NCI-H69 (cell line): ENCODE results near the gene ADCY10.
"Not testable (repeated sequence)": the region's sequence is repeated elsewhere in the genome, so short reads cannot be mapped to it uniquely, and the experiment has no call there.

Experiments
- DNase-seq: peaks from one replicate; lab custom pipeline; 2025; lab: John Stamatoyannopoulos, UW

Gene ADCY10

GRCh38 chr1:167812972-167813371 lies 101.0 kb downstream of the ADCY10 start:
- no peak for DNase-seq

DNA sequence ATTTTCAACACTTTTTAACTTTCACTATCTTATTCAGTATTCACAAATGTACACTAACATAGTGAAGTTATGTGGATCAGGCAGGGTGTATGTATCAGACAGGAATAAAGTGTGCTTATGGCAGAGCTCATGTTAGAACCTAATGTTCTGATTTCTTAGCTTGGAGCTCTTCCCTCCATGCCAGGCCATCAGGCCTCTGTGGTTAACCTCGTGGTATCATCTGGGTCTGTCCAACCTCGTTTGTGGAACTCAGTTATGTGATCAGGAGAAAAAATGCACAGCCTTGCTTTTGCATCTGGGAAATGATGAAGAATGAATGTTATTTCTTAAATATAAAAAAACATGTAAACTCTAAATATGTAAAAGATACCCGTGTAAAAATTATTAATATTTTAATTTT lies 105.2 kb downstream of the ADCY10 start:
- DNase-seq, result no peak

- no peak for DNase-seq
Observed at GRCh38 chr1:167808104-167808503, 105.8 kb downstream of the ADCY10 start.

DNA sequence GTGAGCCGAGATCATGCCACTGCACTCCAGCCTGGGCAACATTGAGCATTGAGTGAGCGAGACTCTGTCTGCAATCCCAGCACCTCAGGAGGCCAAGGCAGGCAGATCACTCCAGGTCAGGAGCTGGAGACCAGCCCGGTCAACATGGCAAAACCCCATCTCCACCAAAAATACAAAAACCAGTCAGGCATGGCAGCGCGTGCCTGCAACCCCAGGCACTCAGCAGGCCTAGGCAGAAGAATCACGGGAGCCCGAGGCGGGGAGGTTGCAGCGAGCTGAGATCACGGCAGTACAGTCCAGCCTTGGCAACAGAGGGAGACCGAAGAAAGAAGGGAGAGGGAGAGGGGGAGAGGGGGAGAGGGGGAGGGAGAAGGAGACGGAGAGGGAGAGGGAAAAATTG lies 107.3 kb downstream of the ADCY10 start:
- DNase-seq, result not testable (repeated sequence)

DNA sequence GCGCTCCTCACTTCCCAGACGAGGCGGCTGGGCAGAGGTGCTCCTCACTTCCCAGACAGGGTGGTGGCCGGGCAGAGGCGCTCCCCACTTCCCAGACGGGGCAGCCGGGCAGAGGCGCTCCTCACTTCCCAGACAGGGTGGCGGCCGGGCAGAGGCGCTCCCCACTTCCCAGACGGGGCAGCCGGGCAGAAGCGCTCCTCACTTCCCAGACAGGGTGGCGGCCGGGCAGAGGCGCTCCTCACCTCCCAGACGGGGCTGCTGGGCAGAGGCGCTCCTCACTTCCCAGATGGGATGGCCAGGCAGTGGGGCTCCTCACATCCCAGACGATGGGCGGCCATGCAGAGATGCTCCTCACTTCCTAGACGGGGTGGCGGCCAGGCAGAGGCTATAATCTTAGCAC lies 107.7 kb downstream of the ADCY10 start:
- DNase-seq, result not testable (repeated sequence)

GRCh38 chr1:167805041-167805556 lies 108.8 kb downstream of the ADCY10 start:
- no peak for DNase-seq

- DNase-seq, result peak; percentile 96
Observed at GRCh38 chr1:167803358-167804207, 110.4 kb downstream of the ADCY10 start.

DNA sequence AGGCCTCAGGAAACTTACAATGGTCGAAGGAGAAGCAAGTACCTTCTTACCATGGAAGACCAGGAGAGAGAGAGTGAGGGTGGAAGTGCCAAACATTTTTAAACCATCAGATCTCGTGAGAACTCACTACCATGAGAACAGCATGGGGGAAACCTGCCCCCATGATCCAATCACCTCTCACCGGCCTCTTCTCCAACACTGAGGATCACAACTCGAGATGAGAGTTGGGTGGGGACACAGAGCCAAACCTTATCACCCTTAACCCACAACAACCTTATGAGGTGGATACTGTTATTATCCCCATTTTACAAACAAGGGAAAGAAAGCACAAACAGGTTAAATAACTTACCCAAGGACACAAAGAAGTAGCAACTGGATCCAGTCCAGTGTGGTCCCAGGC lies 111.7 kb downstream of the ADCY10 start:
- no peak for DNase-seq

DNA sequence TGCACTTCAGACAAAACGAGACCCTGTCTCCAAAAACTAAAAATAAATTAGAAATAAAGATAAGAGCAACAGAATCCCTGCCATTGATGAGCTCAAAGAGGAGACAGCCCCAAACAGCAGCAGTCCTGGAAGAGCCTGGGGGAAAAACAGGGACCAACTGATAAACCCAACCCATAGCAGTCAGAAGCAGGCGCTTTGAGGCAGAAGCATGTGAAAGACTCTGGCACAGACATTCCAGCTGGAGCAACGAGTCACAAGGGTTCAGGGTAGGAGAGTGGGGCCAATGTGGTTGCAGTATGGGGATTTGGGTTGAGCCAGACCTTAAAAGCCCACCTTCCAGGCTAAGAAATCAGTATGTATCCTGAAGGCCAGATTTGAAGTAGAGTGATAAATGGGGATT lies 113.7 kb downstream of the ADCY10 start:
- no peak for DNase-seq

GRCh38 chr1:167799747-167800146 lies 114.2 kb downstream of the ADCY10 start:
- DNase-seq, result no peak

GRCh38 chr1:167798952-167799351 lies 115.0 kb downstream of the ADCY10 start:
- no peak for DNase-seq

DNA sequence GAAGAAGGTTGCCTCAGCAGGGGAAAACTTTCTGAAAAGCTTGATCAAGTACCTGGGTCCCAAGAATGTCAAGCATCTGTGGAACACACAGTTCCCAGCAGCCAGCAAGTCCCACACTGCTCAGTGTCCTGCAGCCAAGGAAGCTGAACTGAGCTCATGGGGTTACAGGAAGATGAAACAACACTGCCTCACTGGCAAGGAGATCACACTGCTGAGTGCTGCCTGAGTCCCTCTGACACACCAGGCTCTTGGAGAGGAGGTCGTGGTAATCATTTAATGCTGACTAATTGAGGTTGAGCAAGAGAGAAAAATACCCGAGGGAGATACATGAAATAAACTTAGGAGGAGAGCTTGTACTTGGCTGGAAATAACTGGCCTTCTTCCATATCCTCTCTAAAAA lies 116.9 kb downstream of the ADCY10 start:
- no peak for DNase-seq

- DNase-seq, result peak; percentile 94
Observed at GRCh38 chr1:167795810-167796740, 117.9 kb downstream of the ADCY10 start.

- no peak for DNase-seq
Observed at GRCh38 chr1:167794043-167794442, 119.9 kb downstream of the ADCY10 start.

DNA sequence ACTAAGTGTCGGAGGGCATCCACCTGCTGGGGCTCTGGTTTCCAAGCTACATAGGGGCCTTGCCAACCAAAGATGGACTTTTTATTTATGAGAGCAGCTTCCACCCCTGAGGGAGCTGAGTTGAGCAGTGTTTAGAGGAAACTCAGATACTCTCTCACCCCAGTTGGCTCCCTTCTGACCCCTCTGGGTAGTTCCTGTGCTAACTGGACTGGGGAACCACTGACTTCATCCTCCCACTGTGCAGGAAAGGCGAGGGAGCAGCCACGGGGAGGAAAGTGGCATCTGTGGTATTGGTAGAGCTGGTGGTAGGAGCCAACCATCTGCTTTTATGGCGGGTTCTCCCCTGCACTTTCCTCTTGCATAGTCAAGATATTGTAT lies 121.8 kb downstream of the ADCY10 start:
- no peak for DNase-seq

DNA sequence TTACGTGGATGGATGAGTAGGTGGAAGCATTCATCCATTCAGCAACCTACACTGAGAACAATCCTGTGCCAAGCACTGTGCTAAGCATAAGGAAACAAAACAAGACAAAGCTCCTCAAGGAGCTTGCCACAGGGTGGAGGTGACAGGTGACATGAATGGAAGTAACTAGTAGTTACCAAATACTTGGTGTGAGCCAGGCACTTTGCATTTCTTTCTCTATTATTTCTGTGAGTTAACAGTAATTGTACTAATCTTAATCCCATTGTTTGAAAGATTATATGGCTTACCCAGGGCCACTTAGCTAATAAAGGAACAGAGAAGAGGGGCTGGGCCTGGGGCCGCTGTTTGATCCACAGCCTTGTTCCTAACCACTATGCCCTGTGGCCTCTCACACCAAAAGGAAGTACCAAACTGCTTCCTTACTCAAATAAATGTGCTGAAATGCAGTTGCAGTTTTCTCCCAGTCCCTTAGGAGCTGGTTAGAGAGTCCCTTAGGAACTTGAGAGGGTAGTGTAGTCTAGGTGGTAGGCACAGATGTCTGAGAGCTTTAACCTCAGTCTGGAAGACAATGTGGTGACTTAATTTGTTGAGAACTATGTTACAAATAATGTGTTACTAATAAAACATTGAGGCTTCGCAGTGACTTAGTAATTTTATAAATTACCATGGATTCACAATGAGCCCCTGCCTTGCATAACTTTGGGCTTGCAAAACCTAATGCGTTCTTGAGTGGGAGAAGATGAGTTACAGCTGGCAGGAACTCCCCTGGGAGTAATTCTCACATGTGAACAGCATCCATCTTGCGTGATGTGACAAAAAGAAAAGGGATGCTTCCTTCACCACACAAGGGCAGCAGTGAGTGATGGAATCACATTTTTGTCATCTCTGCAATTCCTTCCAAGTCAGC lies 122.4 kb downstream of the ADCY10 start:
- peak; percentile 15 for DNase-seq

DNA sequence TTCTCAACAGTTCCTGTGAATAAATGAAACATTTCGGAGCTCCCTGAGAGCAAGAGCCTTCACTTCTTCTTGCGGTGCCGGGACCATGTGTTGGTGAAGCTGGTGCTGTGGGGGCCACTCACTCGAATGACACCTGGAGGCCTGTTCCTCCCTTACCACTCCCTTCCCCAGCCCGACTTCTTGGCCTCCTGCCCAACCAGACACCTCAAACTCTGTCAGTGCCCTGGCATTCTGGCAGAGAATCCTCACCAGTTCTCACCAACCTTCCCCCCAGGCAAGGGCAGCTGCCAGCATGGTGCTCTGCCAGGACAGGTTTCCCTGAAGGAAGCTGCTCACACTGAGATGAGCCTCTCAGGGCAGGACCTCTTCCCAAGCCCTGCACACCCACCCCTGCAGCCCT lies 123.8 kb downstream of the ADCY10 start:
- DNase-seq, result no peak

DNA sequence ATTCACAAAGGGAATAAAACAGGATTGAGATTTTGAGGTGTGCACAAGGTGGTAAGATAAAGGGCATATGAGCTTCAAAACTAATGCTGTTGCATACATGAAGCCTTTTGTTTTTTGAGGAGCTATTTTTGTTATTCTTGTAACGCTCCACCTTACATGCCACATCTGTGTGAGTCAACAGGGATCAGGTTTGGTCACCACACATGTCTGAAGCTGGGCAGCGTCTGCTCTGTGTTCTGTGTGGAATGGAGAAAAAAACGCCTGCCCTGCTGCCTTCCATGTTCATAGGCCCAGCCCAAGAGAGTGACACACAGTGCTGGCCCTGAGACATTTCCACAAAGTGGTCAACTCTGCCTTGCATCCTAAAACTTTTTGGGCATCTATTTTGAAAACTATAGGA lies 124.4 kb downstream of the ADCY10 start:
- DNase-seq, result no peak

DNA sequence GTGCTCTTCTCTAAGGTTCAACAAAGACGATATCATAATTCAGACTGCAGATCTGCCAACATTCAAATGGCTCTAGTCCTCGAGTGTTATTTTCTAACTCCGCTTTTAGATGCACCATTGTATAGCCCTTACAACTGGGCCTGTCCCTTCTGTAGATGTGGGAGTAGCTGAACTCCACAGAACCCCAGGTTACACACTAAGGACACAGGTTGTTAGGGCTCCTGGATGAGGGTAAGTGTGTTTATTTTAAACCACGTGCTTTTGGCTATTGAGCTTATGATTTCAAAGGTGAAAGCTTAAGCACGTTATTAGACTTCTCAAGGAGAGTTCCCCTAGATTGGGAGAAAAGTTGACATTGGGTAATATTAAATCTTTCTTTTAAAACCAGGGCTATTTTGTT lies 127.4 kb downstream of the ADCY10 start:
- DNase-seq, result no peak

- no peak for DNase-seq
Observed at GRCh38 chr1:167784876-167785550, 128.9 kb downstream of the ADCY10 start.

- no peak for DNase-seq
Observed at GRCh38 chr1:167782946-167783345, 131.0 kb downstream of the ADCY10 start.
